ENCODE data around the gene WDR35.
A peak's percentile ranks its signal among the peaks of the same experiment; 100 is the strongest.

The WDR35 gene

DNA sequence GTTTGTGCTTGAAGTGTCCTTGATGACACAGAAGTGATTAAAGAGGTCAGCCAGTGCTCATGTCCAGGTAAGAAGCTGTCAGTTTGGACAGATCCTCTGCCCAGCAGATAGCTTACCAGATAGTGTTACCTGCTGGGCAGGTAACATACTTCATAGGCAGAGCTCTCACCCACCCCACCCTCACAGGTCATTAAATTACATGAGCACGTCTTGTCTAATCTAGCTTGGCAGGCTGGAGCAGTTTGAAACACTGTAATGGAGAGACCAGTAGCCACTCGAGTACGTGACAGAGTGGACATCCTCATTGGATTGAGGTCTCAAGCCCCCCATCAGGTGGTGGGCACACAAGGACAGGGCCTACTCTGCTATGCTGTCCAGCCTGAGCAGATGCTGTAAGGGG is 115.2 kb downstream of the WDR35 start:
- TF ChIP-seq, protein P1, sequence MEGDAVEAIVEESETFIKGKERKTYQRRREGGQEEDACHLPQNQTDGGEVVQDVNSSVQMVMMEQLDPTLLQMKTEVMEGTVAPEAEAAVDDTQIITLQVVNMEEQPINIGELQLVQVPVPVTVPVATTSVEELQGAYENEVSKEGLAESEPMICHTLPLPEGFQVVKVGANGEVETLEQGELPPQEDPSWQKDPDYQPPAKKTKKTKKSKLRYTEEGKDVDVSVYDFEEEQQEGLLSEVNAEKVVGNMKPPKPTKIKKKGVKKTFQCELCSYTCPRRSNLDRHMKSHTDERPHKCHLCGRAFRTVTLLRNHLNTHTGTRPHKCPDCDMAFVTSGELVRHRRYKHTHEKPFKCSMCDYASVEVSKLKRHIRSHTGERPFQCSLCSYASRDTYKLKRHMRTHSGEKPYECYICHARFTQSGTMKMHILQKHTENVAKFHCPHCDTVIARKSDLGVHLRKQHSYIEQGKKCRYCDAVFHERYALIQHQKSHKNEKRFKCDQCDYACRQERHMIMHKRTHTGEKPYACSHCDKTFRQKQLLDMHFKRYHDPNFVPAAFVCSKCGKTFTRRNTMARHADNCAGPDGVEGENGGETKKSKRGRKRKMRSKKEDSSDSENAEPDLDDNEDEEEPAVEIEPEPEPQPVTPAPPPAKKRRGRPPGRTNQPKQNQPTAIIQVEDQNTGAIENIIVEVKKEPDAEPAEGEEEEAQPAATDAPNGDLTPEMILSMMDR (IDR thresholded peaks at IDR 0.05; ENCODE audit: low read depth, low read length, missing control alignments): no peak
- H3K4me3 ChIP-seq (ENCODE audit: low read depth, low read length): no peak overlapping the region
- no peak for DNase-seq (ENCODE audit: low read depth)

GRCh38 chr2:19873014-19873413 is 116.9 kb downstream of the WDR35 start:
- no peak for DNase-seq (ENCODE audit: low read depth)

DNA sequence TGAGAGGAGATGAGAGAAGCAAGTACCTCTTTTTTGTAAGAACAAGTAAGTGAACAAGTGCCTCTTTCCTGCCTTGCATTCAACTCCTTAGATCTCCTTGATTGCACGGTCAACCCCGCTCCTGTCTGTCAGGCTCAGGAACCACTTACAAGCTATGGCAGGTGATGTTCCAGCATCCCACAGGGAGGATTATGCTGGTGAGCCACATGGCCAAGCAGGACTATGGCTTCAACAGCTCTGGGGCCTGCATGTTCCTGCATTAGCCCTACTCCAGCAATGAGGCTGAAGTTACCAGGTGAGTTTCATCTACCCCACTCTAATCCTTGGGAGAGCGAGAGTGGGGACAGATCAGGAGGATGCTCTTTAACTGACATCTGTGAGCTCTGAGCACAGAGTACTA is 117.6 kb downstream of the WDR35 start:
- DNase-seq (ENCODE audit: low read depth): no peak
- TF ChIP-seq, protein P1 (IDR thresholded peaks at IDR 0.05; ENCODE audit: low read depth, low read length, missing control alignments): no peak
- no peak overlapping the region for H3K4me3 ChIP-seq (ENCODE audit: low read depth, low read length)

More at GRCh38 chr2:19873014-19873413, 116.9 kb downstream of the WDR35 start:
- TF ChIP-seq, protein P1 (IDR thresholded peaks at IDR 0.05; ENCODE audit: low read depth, low read length, missing control alignments): no peak
- no peak overlapping the region for H3K4me3 ChIP-seq (ENCODE audit: low read depth, low read length)

DNA sequence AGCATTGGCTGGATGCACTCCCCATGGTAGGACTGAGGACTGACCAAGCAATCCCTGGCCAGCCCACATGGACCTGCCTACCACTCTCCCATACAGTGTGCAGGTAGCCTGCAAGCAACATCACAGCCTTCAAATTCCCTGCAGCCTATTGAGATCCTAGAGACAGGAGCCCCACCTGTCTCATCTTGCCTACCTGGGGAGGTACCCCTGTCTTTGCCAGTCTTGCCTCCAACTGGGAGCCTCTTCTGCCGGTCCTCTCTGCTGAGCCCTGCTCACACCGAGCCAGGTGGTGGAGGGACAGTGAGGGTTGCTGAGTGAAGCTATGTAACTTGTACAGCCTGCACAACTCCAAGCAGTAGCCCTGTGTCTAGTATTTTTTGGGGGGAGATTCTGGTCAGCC is 118.1 kb downstream of the WDR35 start:
- TF ChIP-seq, protein P1 (IDR thresholded peaks at IDR 0.05; ENCODE audit: low read depth, low read length, missing control alignments): no peak
- no peak for DNase-seq (ENCODE audit: low read depth)
- no peak overlapping the region for H3K4me3 ChIP-seq (ENCODE audit: low read depth, low read length)

GRCh38 chr2:19870792-19871191 is 119.1 kb downstream of the WDR35 start:
- H3K4me3 ChIP-seq (ENCODE audit: low read depth, low read length): no peak overlapping the region
- no peak for DNase-seq (ENCODE audit: low read depth)
- TF ChIP-seq, protein P1 (IDR thresholded peaks at IDR 0.05; ENCODE audit: low read depth, low read length, missing control alignments): no peak

DNA sequence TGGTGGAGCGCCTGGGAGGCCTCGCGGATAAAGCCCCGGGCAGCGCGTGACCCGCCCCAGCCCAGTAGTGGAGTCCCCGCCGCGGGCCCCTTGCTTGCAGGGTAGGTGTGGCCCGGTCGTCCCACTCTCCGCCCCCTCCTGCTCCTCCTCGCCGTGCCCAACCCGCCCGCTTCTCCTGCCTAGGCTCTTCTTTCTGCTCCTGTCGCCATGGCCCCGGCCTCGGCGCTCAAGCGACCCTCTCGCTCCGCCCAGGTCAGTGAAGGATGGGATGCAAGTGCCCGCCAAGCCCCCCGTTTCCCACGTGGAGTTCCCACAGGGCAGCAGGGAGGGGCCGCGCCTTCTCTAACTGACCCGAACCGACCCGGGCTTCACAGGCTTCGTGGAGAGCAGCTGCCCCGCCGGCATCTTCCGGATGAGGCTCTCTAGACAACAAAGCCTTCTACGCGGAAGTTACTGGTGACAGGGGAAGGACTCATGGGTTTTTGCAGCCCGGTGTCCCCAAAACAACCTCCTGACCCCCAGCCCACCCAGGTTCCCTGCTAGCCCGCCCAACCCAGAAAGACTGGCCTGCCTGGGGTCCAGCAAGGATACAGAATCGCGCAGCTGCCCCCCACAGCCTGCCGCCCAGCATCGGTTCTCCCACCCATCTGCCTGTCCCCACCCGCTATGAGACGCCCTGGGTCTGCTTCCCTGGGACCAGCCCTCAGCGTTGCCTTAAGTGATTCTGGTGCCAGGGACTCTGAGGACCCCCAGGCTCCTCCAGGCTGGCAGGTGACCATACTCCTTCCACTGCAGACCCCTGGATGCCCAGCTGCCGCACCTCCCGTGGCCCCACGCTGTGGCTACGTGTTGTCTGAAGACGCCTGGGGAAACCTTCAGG is 121.0 kb downstream of the WDR35 start:
- TF ChIP-seq, protein P1 (IDR thresholded peaks at IDR 0.05; ENCODE audit: low read depth, low read length, missing control alignments): no peak
- peak overlapping the region; percentile 69 for H3K4me3 ChIP-seq (ENCODE audit: low read depth, low read length)
- no peak for DNase-seq (ENCODE audit: low read depth)

DNA sequence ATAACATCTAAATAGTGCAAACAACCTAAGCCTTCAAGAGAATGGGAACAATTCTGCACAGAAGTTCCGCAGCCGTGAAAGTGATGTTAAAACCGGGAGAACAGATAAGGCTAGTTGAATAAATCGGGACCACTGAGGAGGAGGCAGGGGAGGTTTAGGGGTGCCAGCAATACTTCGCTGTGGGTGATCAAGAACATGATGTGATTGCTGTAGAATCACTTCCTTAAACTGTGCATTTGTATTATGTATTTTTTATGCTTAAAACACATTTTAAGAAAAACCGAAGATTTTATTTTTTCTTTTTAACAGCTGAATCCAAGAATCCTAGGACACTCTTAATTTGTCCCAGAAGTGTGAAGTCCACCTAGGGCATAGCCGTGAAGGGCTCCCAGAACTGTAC is 121.7 kb downstream of the WDR35 start:
- H3K4me3 ChIP-seq (ENCODE audit: low read depth, low read length): peak overlapping the region; percentile 69
- TF ChIP-seq, protein P1 (IDR thresholded peaks at IDR 0.05; ENCODE audit: low read depth, low read length, missing control alignments): no peak

More for the DNA sequence above, 121.7 kb downstream of the WDR35 start:
- DNase-seq (ENCODE audit: low read depth): no peak
